Panc1 (cell line): ENCODE data around the gene SH2D3C.

ENCODE experiments used
- POLR2AphosphoS5 ChIP-seq: IDR thresholded peaks from 2 replicates; pipeline ENCODE4 v1.6.1; 2012; ENCODE audit warnings: mild to moderate bottlenecking, low read depth, low read length, moderate library complexity
- SIN3A ChIP-seq: IDR thresholded peaks from 2 replicates; pipeline ENCODE4 v1.6.1; 2012; ENCODE audit warnings: low read depth, mild to moderate bottlenecking, low read length, moderate library complexity, borderline replicate concordance; ENCODE audit not compliant: insufficient read depth
- TF ChIP-seq, protein P1 (sequence below): fragments of 450-650 bp; IDR thresholded peaks from 2 replicates; pipeline ENCODE4 v1.5.1; 2017; ENCODE audit warnings: mild to moderate bottlenecking
- TF ChIP-seq, protein P2 (sequence below), 2 experiments: IDR thresholded peaks; 2 replicates each; pipeline ENCODE4 v1.6.1; 2011 to 2012; ENCODE audit warnings: low read depth in 2 of 2, control low read depth in 1 of 2, low read length in 1 of 2, mild to moderate bottlenecking in 1 of 2, moderate library complexity in 1 of 2; ENCODE audit not compliant: insufficient read depth in 1 of 2

DNA sequence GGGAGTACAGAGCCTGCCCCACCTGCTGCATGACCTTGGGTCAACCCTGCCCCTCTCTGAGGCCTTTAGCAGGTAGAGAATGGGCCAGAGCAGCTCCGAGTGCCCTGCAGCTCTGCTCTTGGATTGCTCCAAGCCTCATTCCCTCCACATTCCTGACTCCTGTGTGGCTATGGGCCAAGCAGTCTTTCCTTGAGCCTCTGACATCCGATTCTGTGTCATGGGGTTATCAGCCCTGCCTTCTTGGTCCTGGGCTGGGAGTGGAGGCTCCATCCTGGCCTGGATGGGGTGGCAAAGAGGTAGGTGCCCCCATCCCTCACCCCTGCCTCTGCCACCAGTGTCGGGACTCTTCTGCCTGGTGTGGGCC is 37.9 kb upstream of the SH2D3C start:
- TF ChIP-seq, protein P1, sequence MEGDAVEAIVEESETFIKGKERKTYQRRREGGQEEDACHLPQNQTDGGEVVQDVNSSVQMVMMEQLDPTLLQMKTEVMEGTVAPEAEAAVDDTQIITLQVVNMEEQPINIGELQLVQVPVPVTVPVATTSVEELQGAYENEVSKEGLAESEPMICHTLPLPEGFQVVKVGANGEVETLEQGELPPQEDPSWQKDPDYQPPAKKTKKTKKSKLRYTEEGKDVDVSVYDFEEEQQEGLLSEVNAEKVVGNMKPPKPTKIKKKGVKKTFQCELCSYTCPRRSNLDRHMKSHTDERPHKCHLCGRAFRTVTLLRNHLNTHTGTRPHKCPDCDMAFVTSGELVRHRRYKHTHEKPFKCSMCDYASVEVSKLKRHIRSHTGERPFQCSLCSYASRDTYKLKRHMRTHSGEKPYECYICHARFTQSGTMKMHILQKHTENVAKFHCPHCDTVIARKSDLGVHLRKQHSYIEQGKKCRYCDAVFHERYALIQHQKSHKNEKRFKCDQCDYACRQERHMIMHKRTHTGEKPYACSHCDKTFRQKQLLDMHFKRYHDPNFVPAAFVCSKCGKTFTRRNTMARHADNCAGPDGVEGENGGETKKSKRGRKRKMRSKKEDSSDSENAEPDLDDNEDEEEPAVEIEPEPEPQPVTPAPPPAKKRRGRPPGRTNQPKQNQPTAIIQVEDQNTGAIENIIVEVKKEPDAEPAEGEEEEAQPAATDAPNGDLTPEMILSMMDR = no peak
- TF ChIP-seq, protein P2, sequence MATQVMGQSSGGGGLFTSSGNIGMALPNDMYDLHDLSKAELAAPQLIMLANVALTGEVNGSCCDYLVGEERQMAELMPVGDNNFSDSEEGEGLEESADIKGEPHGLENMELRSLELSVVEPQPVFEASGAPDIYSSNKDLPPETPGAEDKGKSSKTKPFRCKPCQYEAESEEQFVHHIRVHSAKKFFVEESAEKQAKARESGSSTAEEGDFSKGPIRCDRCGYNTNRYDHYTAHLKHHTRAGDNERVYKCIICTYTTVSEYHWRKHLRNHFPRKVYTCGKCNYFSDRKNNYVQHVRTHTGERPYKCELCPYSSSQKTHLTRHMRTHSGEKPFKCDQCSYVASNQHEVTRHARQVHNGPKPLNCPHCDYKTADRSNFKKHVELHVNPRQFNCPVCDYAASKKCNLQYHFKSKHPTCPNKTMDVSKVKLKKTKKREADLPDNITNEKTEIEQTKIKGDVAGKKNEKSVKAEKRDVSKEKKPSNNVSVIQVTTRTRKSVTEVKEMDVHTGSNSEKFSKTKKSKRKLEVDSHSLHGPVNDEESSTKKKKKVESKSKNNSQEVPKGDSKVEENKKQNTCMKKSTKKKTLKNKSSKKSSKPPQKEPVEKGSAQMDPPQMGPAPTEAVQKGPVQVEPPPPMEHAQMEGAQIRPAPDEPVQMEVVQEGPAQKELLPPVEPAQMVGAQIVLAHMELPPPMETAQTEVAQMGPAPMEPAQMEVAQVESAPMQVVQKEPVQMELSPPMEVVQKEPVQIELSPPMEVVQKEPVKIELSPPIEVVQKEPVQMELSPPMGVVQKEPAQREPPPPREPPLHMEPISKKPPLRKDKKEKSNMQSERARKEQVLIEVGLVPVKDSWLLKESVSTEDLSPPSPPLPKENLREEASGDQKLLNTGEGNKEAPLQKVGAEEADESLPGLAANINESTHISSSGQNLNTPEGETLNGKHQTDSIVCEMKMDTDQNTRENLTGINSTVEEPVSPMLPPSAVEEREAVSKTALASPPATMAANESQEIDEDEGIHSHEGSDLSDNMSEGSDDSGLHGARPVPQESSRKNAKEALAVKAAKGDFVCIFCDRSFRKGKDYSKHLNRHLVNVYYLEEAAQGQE (IDR thresholded peaks at IDR 0.05; ENCODE audit: insufficient read depth in 1 of 2, low read depth in 2 of 2, low read length in 1 of 2) = no peak
- TF ChIP-seq POLR2AphosphoS5 = no peak
- TF ChIP-seq SIN3A = no peak
